ENCODE results near the gene ZNF782.
"Not testable (repeated sequence)": the region's sequence is repeated elsewhere in the genome, so short reads cannot be mapped to it uniquely, and the experiment has no call there.

Gene ZNF782

DNA sequence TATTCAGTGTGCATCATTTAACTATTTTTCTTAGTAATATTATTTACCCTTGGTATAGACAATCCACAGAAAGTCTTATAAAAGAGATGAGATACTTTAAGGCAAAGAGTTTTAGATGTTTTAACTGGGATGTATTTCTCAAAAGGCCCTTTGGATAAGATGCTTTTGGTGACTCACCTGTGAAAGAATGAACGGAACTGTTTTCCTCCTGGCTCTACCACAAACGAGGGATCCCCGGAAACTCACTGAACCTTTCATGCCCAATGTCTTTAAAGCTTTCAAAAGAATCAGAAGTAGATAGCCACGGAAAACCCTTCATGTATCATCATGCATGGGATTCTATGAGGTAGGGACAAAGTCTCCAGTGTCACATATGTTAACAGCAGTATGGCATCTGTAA lies 1.6 kb downstream of the ZNF782 start:
- DNase-seq = no peak

DNA sequence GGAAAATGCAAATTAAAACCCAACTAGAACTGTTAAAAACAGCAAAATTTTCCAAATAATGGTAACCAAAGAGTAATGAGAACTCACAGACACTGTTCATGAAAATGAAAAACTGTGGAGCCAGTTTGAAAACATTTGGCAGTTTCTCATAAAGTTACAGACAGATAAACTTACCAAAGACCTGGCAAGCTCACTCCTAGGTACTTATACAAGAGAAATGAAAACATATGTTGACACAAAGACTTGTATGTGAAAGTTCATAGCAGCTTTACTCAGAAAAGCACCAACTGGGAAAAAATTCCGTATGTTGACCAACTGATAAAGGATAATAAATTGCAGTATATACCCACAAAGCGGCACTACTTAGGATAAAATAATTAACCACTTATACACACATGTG lies 10.3 kb downstream of the ZNF782 start:
- DNase-seq = no peak

DNA sequence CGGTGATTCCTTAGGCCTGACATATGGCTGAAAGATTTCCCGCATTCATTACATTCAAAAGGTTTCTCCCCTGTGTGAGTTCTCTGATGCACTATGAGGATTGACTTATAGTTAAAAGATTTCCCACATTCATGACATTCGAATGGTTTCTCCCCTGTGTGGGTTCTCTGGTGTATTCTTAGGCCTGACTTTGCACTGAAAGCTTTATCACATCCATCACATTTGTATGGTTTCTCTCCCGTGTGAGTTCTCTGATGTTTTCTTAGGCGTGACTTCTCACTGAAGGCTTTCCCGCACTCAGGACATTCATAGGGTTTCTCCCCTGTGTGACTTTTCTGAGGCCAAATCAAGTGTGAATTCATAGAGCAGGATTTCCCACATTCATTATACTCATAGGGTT lies 35.8 kb downstream of the ZNF782 start:
- DNase-seq = peak; percentile 45

DNA sequence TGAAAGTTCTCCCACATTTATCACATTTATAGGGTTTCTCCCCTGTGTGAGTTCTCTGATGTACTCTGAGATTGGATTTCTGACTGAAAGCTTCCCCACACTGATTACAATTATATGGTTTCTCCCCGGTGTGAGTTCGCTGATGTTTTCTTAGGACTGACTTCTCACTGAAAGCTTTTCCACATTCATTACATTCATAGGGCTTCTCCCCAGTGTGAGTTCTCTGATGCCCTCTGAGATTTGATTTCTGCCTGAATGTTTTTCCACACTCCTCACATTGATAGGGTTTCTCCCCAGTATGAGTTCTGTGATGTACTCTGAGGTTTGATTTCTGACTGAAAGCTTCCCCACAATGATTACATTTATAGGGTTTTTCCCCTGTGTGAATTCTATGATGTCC lies 36.3 kb downstream of the ZNF782 start:
- no peak for DNase-seq

DNA sequence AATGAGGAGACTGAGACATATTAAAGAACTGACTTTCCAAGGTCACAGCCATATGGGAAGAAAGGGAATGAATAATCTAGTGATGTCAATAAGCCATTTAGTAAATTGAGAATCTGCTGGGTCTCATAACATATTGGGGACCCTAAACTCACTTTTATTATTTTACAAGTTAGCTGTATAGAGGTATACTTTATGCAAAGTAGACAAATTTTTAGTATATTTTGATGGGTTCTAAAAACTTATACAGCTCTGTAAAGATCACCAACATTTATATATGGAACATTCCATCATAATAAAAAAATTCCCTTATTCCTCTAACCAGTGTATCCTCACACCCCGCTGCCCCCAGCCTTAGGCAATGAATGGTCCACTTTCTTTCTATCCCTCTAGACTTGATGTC lies 40.7 kb downstream of the ZNF782 start:
- DNase-seq = no peak

DNA sequence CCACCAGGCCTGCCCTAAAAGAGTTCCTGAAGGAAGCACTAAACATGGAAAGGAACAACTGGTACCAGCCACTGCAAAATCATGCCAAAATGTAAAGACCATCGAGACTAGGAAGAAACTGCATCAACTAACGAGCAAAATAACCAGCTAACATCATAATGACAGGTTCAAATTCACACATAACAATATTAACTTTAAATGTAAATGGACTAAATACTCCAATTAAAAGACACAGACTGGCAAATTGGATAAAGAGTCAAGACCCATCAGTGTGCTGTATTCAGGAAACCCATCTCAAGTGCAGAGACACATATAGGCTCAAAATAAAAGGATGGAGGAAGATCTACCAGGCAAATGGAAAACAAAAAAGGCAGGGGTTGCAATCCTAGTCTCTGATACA lies 55.4 kb downstream of the ZNF782 start:
- DNase-seq = not testable (repeated sequence)

DNA sequence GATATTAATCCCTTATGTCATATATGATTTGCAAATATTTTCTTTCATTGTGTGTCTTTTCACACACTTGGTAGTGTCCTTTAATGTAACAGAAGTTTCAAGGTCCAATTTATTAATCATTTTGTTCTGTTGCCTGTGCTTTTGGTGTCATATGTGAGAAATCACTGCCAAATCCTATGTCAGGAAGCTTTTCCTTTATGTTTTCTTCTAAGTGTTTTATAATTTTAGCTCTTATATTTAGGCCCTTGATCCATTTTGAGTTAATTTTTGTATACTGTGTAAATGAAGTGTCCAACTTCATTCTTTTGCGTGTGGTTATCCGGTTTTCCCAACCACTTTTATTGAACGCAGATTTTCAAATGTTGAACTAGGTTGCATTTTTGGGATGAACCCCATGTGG lies 70.3 kb downstream of the ZNF782 start:
- DNase-seq = no peak

DNA sequence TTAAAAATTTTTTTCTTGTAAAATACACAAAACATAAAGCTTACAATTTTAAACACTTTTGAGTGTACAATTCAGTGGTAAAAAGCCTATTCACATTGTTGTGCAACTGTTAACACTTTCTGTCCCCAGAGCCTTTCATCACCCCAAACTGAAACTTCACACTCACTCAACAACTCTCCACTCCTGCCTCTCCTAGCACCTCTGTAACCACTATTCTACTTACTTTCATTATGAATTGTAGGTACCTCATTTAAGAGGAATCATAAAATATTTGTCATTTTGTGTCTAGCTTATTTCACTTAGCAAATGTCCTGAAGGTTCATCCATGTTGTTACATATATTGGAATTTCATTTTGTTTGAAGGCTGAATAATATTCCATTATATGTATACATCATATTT lies 72.1 kb downstream of the ZNF782 start:
- no peak for DNase-seq

DNA sequence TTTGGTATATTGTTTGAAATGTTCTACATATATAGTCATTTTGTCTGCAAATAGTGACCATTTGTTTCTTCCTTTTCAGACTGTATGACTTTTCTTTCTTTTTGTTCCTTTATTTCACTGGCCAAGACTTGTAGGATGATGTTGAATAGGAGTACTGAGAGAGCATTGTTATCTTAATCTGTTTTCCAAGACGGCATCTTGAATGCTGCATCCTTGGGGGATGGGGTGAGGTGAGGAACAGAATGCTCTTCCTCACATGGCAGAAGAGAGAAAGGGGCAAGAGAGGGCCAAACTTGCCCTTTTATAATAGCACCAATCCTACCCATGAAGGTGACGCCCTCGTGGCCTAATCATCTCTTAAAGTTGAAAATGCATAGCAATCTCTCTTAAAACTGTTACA lies 72.8 kb downstream of the ZNF782 start:
- no peak for DNase-seq

DNA sequence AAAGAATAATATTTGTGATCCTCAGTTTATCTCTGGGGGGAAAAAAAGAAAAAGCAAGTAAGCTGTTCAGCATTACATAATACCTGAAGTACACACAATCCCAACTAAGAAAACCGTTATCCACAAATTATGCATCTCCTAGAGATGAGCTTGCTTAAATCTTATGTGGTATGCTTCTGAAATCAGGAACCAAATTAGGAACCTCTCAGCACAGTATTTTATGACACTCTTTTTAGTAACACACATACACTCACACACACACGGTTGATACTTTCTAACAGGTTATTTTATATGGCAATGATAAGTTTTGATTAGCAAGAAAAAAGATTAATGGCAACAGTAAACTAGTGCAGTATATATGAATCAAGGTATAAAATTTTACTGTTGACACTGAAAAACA lies 75.2 kb downstream of the ZNF782 start:
- DNase-seq = peak; percentile 45

DNA sequence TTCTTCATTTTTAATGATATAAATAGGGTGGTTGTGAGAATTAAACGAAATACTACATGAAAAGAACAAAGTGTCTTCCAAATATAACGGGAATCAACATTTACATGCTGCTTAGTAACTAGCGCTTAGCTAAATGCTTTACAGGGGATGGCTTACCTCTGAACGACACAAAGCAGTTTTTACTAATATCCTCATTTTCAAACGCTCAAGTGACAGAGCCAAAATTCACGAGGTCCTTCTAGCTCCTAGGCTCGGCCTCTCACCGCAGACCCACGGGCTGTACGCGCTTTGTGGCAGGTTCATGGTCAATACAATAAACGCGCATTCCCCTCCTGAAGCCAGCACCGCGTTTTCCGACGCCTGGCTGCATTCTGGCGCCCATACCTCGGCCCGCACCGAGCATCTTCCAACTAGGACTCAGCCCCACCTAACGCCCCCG lies 76.9 kb downstream of the ZNF782 start:
- DNase-seq = peak; percentile 67

DNA sequence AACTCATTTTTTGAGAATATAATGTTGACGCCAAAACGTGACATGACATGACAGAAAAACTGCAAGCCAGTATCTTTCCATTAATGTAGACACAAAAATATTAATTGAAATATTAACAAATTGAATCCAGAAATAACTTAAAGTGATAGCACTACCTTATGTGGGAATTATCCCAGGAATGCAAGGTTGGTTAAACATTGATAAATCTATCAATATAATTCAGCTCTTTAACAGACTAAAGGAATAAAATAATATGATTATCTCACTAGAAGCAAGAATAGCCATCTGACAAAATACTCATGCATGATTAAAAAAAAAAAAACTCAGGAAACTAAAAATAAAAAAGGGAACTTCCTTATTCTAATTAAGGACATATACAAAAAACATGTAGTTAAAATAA lies 83.2 kb downstream of the ZNF782 start:
- DNase-seq = no peak

DNA sequence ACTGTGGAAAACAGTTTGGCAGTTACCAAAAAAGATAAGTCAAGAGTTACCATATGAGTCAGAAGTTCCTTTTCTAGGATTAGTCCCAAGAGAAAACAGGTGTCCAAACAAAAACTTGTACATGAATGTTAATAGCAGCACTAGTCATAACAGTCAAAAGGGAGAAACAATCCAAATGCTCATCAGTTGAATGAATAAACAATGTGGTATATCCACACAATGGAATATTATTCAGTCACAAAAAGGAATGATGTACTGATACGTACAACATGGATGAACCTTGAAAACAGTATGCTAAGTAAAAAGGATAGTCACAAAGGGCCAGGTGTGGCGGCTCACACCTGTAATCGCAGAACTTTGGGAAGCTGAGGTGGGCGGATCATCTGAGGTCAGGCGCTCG lies 84.3 kb downstream of the ZNF782 start:
- DNase-seq = no peak

Data from OCI-M1 (cell line).